SKM-1 treated with dmso at 0.1 percent for 144 hours (cell line): ENCODE measurements around the gene IPMK.
"Not testable (repeated sequence)": the region's sequence is repeated elsewhere in the genome, so short reads cannot be mapped to it uniquely, and the experiment has no call there.

Source experiments
- DNase-seq: peaks from one replicate; lab custom pipeline; 2025; ENCODE audit not compliant: unreplicated experiment; lab: John Stamatoyannopoulos, UW

Gene IPMK

DNA sequence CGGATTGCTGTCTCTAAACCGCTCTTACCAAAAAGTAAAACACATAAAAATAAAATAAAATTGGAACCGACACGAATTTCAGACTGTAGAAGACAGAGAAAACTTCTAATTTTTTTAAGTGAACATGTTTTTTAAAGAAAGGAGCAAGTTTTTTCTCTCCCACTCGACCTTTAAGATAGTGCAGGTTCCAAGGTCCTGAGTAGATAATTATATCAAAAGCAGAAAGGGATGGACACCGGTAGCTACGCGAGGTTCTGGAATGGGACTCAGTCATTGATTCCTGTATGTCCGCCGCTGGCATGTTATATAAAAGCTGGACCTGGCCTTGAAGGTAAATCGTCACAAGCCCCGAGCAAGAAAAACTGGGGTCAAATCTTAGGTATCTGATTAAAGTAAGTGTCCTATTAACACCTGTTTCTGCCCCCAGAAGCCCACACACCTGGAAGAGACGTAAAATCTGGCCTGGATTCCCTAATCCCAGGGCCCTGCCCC lies 806 bp upstream of the IPMK start:
- peak; percentile 63 for DNase-seq

DNA sequence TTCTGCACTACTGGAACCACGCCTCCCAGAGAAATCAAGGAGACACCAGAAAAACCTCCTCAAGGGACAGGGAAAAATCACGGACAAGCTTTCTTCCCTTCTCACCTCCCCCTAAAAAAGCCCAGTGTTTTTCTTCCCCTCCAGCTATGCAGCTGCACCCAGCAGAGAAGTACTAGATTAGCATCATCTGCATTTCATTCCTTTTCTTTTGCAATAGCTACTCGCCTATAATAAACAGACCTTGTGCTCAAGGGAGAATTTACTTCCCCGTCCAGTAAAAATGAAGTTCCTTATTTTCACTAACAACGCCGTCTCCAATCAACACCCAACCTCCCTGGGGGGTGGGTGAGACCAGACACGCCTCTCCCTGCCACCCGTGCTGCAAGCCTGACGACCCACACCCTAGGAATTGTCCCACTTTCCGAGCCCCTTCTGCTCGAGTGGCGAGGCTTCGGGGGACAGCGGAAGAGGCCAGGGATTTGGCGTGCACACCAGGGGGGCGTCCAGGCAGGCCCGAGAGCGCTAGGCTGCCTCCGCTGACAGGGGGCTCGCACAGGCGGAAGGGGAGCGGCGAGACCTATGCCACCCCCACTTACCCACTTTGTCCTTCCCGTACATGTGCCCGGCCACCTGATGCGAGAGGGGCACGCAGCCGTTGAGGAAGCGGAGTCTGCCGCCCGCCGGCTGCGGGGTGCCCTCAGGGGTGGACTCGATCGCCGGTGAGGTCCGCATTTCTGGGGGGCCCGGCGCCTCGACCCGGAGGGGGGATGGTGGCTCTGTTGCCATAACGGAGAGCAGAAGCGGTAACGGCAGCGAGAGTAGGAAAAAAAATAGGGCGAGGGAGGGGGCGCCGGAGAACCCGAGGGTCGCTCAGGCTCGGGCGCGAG lies 625 bp downstream of the IPMK start:
- DNase-seq = peak; percentile 96

DNA sequence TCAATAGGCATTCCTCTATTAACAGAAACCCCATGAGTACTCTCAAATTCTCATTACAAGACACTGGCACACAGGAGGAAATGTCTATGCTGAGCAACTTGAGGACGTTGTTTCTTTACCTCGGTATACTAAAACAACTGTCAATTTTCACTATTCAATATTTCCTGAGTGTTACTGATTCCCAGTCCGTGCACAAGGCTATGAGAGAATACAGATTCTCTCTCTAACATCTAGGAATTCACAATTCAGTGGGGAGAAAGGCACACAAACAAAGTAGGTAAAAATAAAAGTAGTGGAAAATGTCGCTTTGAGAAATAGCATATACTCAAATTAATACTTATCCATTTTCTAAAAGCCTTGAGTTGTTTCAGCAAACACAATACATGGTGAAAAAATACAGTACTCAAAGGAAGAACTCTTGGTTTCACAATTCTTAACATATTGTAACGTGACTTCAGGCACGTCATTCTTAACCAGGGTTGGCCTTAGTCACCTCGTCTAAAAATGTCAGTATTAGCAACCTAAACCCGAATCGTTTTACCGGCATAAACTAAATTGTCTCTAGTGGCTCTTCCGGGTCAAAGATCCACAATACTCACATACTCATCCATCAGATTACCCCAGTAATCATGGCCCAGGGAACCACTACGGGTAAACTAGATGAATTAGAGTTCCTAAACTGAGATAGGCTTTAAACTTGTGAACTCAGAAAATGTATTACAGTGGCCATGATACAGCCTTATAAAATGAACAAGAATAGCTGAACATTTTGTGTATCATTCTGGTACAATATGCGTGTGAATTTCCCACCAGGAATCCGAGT lies 1.5 kb downstream of the IPMK start:
- DNase-seq = peak; percentile 24

- no peak for DNase-seq
Observed at GRCh38 chr10:58265249-58265648, 2.4 kb downstream of the IPMK start.

GRCh38 chr10:58264780-58265179 lies 2.9 kb downstream of the IPMK start:
- no peak for DNase-seq

GRCh38 chr10:58262766-58263165 lies 4.9 kb downstream of the IPMK start:
- DNase-seq = no peak

GRCh38 chr10:58260334-58260733 lies 7.4 kb downstream of the IPMK start:
- no peak for DNase-seq

DNA sequence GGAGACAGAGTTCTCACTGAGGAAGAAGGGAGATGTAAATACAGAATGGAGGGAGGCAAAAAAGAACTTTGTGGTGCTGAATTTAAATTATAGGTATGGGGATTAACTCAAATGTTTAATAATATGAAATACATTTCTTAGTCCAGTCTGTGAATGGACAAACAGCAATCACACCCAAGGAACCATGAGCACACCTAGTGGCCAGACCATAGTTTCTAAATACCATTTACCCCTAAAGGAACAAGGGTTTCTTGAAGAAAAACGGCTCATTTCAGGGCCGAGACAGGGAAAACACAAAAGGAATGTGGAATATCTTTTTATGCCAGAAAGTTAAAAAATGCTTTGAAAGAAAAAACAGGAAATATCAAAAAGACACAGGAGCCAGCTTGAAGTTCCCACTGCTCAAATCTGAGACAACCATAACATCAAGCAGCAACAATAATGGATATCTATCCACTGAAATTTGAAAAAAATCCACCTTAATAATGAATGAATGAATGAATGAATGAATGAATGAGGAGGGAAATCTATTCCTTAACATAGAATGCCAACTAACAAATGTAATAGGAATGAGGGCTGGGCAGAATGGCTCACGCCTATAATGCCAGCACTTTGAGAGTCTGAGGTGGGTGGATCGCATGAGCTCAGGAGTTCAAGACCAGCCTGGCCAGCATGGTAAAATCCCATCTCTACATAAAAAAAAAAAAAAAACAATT lies 8.6 kb downstream of the IPMK start:
- no peak for DNase-seq

DNA sequence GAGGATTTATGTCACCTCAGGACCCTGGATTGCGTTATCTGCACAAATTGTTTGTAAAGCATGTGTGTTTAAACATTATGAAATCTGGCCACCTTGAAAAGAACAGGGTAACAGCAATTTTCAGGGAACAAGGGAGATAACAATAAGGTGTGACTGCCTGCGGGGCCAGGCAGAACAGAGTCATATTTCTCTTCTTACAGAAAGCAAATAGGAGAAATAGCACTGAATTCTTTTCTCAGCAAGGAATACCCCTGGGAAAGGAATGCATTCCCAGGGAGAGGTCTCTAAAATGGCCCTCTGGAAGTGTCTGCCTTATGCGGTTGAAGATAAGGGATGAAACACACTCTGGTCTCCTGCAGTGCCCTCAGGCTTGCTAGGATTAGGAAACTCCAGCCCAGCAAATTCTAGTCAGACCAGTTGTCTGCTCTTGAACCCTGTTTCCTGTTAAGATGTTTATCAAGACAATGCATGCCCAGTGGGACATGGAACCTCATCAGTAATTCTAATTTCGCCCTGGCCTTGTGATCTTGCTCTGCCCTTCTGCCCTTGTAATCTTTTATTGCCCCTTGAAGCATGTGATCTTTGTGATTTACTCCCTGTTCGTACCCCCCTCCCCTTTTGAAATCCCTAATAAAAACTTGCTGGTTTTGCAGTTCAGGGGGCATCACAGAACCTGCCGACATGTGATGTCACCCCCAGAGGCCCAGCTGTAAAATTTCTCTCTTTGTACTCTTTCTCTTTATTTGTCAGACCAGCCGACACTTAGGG lies 11.5 kb downstream of the IPMK start:
- DNase-seq = not testable (repeated sequence)

- DNase-seq = no peak
Observed at GRCh38 chr10:58254644-58255043, 13.1 kb downstream of the IPMK start.

- no peak for DNase-seq
Observed at GRCh38 chr10:58253184-58253583, 14.5 kb downstream of the IPMK start.

- not testable (repeated sequence) for DNase-seq
Observed at GRCh38 chr10:58244666-58245065, 23.0 kb downstream of the IPMK start.

- not testable (repeated sequence) for DNase-seq
Observed at GRCh38 chr10:58244242-58244641, 23.5 kb downstream of the IPMK start.

GRCh38 chr10:58243801-58244200 lies 23.9 kb downstream of the IPMK start:
- DNase-seq = not testable (repeated sequence)

GRCh38 chr10:58243269-58243668 lies 24.4 kb downstream of the IPMK start:
- no peak for DNase-seq

DNA sequence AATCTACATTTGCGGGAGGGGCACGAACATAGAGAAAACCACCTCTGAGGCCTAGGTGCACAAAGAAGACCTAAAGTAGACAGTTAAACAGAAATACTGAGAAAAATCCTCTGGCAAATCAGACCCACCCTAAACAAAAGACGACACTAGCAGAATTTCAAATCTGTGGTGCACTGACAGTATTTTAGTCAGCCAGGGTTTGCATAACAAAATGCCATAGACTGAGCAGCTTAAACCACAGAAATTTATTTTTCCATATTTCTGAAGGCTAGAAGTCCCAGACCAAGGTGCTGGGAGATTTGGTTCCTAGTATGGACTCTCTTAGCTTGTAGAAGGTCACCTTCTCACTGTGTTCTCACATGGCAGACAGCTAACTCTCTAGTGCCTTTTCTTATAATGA lies 26.3 kb downstream of the IPMK start:
- DNase-seq = no peak

- DNase-seq = no peak
Observed at GRCh38 chr10:58240531-58240930, 27.2 kb downstream of the IPMK start.

GRCh38 chr10:58239561-58240169 lies 28.0 kb downstream of the IPMK start:
- no peak for DNase-seq

GRCh38 chr10:58237014-58237834 lies 30.5 kb downstream of the IPMK start:
- no peak for DNase-seq
